ENCODE data around the gene ACOT6.
"Not testable (repeated sequence)": the region's sequence is repeated elsewhere in the genome, so short reads cannot be mapped to it uniquely, and the experiment has no call there.

The ACOT6 gene

DNA sequence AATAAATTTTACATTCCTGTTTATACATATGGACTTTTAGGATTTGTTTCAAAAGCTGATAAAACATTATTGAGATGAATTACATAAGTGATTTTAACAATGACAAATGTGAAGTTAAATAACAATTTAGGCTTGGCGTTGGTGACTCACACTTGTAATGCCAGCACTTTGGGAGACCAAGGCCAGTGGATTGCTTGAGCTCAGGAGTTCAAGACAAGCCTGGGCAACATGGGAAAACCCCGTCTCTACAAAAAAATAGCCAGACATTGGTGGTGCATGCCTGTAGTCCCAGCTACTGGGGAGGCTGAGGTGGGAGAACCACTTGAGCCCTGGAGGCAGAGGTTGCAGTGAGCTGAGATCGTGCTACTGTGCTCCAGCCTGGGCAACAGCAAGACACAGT lies 35.9 kb upstream of the ACOT6 start:
- Histone ChIP-seq H3K4me3 (replicated peaks; ENCODE audit: insufficient read depth, low read length) (no peak overlapping the region), H3K27ac (replicated peaks) (no peak overlapping the region), H3K27me3 (ENCODE audit: insufficient read depth, poor library complexity, severe bottlenecking) (no peaks in the 10 kb centered on the region)
- DNase-seq (ENCODE audit: low read depth in 1 of 2, low spot score in 1 of 2): no peak
- TF ChIP-seq, protein P1, sequence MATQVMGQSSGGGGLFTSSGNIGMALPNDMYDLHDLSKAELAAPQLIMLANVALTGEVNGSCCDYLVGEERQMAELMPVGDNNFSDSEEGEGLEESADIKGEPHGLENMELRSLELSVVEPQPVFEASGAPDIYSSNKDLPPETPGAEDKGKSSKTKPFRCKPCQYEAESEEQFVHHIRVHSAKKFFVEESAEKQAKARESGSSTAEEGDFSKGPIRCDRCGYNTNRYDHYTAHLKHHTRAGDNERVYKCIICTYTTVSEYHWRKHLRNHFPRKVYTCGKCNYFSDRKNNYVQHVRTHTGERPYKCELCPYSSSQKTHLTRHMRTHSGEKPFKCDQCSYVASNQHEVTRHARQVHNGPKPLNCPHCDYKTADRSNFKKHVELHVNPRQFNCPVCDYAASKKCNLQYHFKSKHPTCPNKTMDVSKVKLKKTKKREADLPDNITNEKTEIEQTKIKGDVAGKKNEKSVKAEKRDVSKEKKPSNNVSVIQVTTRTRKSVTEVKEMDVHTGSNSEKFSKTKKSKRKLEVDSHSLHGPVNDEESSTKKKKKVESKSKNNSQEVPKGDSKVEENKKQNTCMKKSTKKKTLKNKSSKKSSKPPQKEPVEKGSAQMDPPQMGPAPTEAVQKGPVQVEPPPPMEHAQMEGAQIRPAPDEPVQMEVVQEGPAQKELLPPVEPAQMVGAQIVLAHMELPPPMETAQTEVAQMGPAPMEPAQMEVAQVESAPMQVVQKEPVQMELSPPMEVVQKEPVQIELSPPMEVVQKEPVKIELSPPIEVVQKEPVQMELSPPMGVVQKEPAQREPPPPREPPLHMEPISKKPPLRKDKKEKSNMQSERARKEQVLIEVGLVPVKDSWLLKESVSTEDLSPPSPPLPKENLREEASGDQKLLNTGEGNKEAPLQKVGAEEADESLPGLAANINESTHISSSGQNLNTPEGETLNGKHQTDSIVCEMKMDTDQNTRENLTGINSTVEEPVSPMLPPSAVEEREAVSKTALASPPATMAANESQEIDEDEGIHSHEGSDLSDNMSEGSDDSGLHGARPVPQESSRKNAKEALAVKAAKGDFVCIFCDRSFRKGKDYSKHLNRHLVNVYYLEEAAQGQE (IDR thresholded peaks at IDR 0.05; ENCODE audit: insufficient replicate concordance, low read depth): no peak
- TF ChIP-seq GABPA (IDR thresholded peaks at IDR 0.05; ENCODE audit: low read depth) (no peak), SPI1 (IDR thresholded peaks at IDR 0.05; ENCODE audit: borderline replicate concordance, low read depth) (no peak), POLR2AphosphoS5 (IDR thresholded peaks at IDR 0.05; ENCODE audit: low read depth) (no peak)
- TF ChIP-seq, protein P2, sequence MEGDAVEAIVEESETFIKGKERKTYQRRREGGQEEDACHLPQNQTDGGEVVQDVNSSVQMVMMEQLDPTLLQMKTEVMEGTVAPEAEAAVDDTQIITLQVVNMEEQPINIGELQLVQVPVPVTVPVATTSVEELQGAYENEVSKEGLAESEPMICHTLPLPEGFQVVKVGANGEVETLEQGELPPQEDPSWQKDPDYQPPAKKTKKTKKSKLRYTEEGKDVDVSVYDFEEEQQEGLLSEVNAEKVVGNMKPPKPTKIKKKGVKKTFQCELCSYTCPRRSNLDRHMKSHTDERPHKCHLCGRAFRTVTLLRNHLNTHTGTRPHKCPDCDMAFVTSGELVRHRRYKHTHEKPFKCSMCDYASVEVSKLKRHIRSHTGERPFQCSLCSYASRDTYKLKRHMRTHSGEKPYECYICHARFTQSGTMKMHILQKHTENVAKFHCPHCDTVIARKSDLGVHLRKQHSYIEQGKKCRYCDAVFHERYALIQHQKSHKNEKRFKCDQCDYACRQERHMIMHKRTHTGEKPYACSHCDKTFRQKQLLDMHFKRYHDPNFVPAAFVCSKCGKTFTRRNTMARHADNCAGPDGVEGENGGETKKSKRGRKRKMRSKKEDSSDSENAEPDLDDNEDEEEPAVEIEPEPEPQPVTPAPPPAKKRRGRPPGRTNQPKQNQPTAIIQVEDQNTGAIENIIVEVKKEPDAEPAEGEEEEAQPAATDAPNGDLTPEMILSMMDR (IDR thresholded peaks at IDR 0.05; ENCODE audit: insufficient read depth, low read length): no peak

DNA sequence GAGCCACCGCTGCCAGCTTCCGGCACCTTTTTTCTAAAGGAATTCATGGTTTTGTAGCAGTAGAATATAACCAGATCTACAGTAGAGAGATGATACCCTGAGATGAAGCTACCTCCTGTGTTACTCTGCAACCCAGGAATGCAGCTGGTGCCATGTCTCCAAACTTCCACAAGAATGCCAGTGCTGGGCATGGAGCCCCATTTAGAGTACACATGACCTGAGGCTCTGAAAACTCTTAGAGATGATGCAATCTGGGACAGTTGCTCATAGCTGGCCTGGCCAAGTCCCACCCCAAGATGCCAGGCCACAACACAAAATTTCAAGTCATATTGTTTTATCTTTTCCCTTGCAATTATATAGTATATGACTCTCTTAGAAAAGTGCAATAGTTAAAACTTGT lies 35.1 kb upstream of the ACOT6 start:
- not testable (repeated sequence) for H3K27me3 ChIP-seq (ENCODE audit: insufficient read depth, poor library complexity, severe bottlenecking); H3K27ac ChIP-seq (replicated peaks); DNase-seq (ENCODE audit: low read depth in 1 of 2, low spot score in 1 of 2); H3K4me3 ChIP-seq (replicated peaks; ENCODE audit: insufficient read depth, low read length)

DNA sequence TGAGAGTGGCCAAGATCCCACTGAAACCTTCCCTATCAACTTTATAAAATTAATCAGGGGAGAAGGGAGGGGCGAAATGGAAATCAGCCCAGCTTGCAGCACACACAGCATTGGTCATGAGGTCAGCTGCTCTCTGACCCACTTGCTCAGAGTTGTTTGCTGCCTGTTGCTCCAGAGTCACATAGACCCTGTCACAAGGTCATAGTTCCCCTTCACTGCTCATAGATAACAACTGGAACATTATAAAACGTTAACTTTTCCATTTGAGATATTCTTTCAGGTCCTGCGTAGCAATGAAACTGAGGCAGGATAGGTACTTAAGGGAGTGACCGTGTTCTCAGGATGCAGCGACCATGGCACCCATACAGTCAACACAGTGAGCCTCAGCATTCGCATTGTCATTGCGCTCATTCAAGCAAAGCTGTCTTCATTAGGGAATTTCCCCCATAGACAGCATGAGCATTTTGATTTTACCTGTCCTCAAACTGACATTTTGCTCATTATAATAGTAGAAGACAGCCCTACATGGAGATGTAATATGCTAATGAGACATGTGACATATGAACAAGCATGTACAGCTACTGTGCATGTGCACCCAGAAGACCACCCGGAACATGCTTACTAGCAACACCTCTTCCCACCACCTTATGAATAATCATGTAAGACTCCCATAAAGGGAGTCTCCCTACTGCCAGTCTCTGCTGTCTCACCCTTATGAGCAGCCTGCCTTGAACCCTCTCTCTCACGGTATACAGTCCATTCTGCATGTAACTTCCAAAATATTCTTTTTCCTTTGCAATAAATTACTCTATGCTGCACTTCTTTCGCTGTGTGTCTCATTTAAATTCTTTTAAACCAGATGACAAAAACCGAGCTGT lies 30.0 kb upstream of the ACOT6 start:
- H3K4me3 ChIP-seq (replicated peaks; ENCODE audit: insufficient read depth, low read length); H3K27ac ChIP-seq (replicated peaks); DNase-seq (ENCODE audit: low read depth in 1 of 2, low spot score in 1 of 2); H3K27me3 ChIP-seq (ENCODE audit: insufficient read depth, poor library complexity, severe bottlenecking): not testable (repeated sequence)

DNA sequence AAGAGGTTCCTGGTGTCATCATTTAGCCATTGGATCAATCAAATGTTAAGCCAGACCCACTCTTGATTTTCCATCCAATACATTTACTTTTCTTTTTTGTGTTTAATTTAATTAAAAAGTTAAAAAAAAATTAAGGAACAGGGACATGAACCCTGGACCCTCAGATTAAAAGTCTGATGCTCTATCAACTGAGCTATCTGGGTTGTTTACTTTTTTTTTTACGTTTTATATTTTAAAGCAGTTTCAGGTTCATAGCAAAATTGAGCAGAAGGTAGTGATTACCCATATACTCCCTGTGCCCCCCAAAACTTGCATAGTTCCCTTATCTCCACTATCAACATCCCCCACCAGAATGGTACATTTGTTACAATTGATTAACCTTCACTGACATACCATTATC lies 23.6 kb upstream of the ACOT6 start:
- TF ChIP-seq SPI1 (IDR thresholded peaks at IDR 0.05; ENCODE audit: borderline replicate concordance, low read depth): no peak
- no peak for TF ChIP-seq GABPA (IDR thresholded peaks at IDR 0.05; ENCODE audit: low read depth)
- TF ChIP-seq, protein P1 (IDR thresholded peaks at IDR 0.05; ENCODE audit: insufficient replicate concordance, low read depth): no peak
- TF ChIP-seq, protein P2 (IDR thresholded peaks at IDR 0.05; ENCODE audit: insufficient read depth, low read length): no peak
- no peak for TF ChIP-seq POLR2AphosphoS5 (IDR thresholded peaks at IDR 0.05; ENCODE audit: low read depth)
- no peak overlapping the region for H3K27ac ChIP-seq (replicated peaks)
- no peak for DNase-seq (ENCODE audit: low read depth in 1 of 2, low spot score in 1 of 2)
- no peaks in the 10 kb centered on the region for H3K27me3 ChIP-seq (ENCODE audit: insufficient read depth, poor library complexity, severe bottlenecking)
- H3K4me3 ChIP-seq (replicated peaks; ENCODE audit: insufficient read depth, low read length): no peak overlapping the region

DNA sequence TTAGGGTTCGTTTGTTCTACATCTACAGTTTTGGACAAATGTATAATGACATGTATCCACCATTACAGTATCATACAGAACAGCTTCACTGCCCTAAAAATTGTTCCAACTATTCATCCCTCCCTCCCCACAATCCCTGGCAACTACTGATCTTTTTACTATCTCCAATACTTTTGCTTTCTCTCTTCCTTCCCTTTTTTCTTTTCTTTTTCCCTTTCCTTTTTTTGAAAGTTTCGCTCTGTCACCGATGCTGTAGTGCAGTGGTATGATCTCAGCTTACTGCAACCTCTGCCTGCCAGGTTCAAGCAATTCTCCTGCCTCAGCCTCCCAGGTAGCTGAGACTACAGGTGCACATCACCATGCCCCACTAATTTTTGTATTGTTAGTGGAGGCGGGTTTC lies 23.2 kb upstream of the ACOT6 start:
- DNase-seq (ENCODE audit: low read depth in 1 of 2, low spot score in 1 of 2): no peak

More for the DNA sequence above, 23.2 kb upstream of the ACOT6 start:
- TF ChIP-seq, protein P1 (IDR thresholded peaks at IDR 0.05; ENCODE audit: insufficient replicate concordance, low read depth): no peak
- TF ChIP-seq POLR2AphosphoS5 (IDR thresholded peaks at IDR 0.05; ENCODE audit: low read depth) (no peak), SPI1 (IDR thresholded peaks at IDR 0.05; ENCODE audit: borderline replicate concordance, low read depth) (no peak), GABPA (IDR thresholded peaks at IDR 0.05; ENCODE audit: low read depth) (no peak)
- TF ChIP-seq, protein P2 (IDR thresholded peaks at IDR 0.05; ENCODE audit: insufficient read depth, low read length): no peak
- H3K4me3 ChIP-seq (replicated peaks; ENCODE audit: insufficient read depth, low read length): no peak overlapping the region
- H3K27ac ChIP-seq (replicated peaks): no peak overlapping the region
- no peaks in the 10 kb centered on the region for H3K27me3 ChIP-seq (ENCODE audit: insufficient read depth, poor library complexity, severe bottlenecking)

All from HL-60 (cell line).